ENCODE measurements around the gene ZPBP.

- TF ChIP-seq CTCF (conservative IDR thresholded peaks at IDR 0.05; ENCODE audit: low read depth, low read length) = no peak
- no peak for TF ChIP-seq RAD21 (IDR thresholded peaks at IDR 0.05; ENCODE audit: low read length)
- TF ChIP-seq MXI1 (IDR thresholded peaks at IDR 0.05; ENCODE audit: borderline replicate concordance, low read depth, low read length) = no peak
- no peak for TF ChIP-seq FOS (IDR thresholded peaks at IDR 0.05; ENCODE audit: low read depth, low read length)
- TF ChIP-seq RFX5 (IDR thresholded peaks at IDR 0.05; ENCODE audit: low read depth, low read length) = no peak
- no peak for TF ChIP-seq SMC3 (IDR thresholded peaks at IDR 0.05; ENCODE audit: low read depth, low read length)
Measured at GRCh38 chr7:50095634-50096033, 2.6 kb upstream of the ZPBP start.

Measured in IMR-90 (cell line).